Measurements from ENCODE around the gene RNF208.

RNF208 gene

DNA sequence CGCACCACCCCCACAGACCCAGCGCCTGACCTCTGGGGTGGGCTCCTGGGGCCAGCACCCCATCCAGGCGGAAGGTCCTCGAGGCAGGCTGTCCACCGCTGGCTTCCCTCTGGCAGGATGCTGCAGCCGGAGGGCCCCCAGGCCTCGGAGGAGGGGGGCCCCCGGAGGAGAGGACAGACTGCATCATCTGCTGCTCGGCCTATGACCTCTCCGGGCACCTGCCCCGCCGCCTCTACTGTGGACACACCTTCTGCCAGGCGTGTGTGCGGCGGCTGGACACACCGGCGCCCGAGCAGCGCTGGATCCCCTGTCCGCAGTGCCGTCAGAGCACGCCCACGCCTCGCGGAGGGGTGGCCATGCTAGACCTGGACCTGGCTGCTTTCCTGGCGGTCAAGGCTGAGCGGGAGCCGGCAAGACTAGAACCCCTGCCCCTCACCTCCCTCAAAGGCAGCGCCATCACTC lies 6.5 kb upstream of the RNF208 start:
- peaks cover 6% of the 10 kb centered on the region for H3F3A ChIP-seq (ENCODE audit: control insufficient read depth, insufficient read depth)
- no peak overlapping the region for H3K4me2 ChIP-seq (ENCODE audit: low read length)
- no peak overlapping the region for H3K27ac ChIP-seq (ENCODE audit: low read depth, low read length)
- no peaks in the 10 kb centered on the region for H3K9me2 ChIP-seq (replicated peaks; ENCODE audit: control insufficient read depth, low read length)
- no peaks in the 10 kb centered on the region for H3K36me3 ChIP-seq (ENCODE audit: control insufficient read depth, low read length)
- no peak for TF ChIP-seq EZH2phosphoT487 (IDR thresholded peaks at IDR 0.05; ENCODE audit: borderline replicate concordance, low read length)
- TF ChIP-seq CTCF (IDR thresholded peaks at IDR 0.05; ENCODE audit: low read depth, low read length, poor library complexity, severe bottlenecking): no peak
- no peaks in the 10 kb centered on the region for H3K9me3 ChIP-seq (ENCODE audit: control insufficient read depth, insufficient read depth, low read length)
- H3K79me2 ChIP-seq (ENCODE audit: control insufficient read depth, low read length): peaks cover 5% of the 10 kb centered on the region
- no peaks in the 10 kb centered on the region for H4K20me1 ChIP-seq (ENCODE audit: control insufficient read depth, insufficient read depth, low read depth, low read length)
- no peak overlapping the region for H3K4me3 ChIP-seq (ENCODE audit: low read length)
- H3K27me3 ChIP-seq (ENCODE audit: control insufficient read depth, low read length): peaks cover 13% of the 10 kb centered on the region
- H3K4me1 ChIP-seq (ENCODE audit: control insufficient read depth, low read length): peaks cover 25% of the 10 kb centered on the region

DNA sequence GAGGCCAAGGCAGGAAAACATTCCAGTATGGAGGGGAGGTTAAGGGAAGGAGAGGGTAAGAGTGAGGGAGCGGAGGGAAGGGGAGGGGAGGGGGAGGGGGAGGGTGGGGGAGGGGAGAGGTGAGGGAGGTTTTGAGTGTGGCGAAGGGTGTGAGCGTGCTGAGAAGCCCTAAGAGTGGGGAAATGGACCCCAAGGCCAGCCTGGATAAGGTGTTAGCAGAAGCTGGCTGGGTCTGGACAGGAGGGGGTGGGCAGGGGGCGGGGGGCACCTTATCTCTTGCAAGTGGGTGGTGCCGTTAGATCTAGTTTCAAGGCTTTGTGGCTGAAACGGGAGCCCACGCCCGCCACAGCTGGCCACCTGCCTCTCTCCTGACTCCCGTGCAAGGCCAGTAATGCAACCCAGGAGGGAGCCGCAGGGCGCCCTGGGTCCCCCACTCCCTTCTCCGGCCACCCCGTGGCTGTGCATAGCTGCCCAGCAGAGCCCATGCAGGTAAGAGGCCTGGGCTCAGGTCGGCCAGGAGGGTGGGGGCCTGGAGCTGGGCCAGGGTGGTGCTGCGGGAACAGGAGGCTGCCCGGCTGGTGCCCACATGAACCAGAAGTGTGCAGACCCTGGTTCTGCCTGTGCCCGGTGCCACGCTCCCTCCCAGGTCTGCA lies 5.9 kb upstream of the RNF208 start:
- no peaks in the 10 kb centered on the region for H3K9me3 ChIP-seq (ENCODE audit: control insufficient read depth, insufficient read depth, low read length)
- H3K4me1 ChIP-seq (ENCODE audit: control insufficient read depth, low read length): peaks cover 28% of the 10 kb centered on the region
- H3K27me3 ChIP-seq (ENCODE audit: control insufficient read depth, low read length): peaks cover 13% of the 10 kb centered on the region
- no peaks in the 10 kb centered on the region for H3K9me2 ChIP-seq (replicated peaks; ENCODE audit: control insufficient read depth, low read length)
- H3K4me2 ChIP-seq (ENCODE audit: low read length): no peak overlapping the region
- TF ChIP-seq CTCF (IDR thresholded peaks at IDR 0.05; ENCODE audit: low read depth, low read length, poor library complexity, severe bottlenecking) (peak; percentile 2), EZH2phosphoT487 (IDR thresholded peaks at IDR 0.05; ENCODE audit: borderline replicate concordance, low read length) (no peak)
- H3F3A ChIP-seq (ENCODE audit: control insufficient read depth, insufficient read depth): peaks cover 6% of the 10 kb centered on the region
- no peak overlapping the region for H3K4me3 ChIP-seq (ENCODE audit: low read length)
- H3K79me2 ChIP-seq (ENCODE audit: control insufficient read depth, low read length): peaks cover 5% of the 10 kb centered on the region
- no peaks in the 10 kb centered on the region for H3K36me3 ChIP-seq (ENCODE audit: control insufficient read depth, low read length)
- H3K27ac ChIP-seq (ENCODE audit: low read depth, low read length): no peak overlapping the region
- no peaks in the 10 kb centered on the region for H4K20me1 ChIP-seq (ENCODE audit: control insufficient read depth, insufficient read depth, low read depth, low read length)

DNA sequence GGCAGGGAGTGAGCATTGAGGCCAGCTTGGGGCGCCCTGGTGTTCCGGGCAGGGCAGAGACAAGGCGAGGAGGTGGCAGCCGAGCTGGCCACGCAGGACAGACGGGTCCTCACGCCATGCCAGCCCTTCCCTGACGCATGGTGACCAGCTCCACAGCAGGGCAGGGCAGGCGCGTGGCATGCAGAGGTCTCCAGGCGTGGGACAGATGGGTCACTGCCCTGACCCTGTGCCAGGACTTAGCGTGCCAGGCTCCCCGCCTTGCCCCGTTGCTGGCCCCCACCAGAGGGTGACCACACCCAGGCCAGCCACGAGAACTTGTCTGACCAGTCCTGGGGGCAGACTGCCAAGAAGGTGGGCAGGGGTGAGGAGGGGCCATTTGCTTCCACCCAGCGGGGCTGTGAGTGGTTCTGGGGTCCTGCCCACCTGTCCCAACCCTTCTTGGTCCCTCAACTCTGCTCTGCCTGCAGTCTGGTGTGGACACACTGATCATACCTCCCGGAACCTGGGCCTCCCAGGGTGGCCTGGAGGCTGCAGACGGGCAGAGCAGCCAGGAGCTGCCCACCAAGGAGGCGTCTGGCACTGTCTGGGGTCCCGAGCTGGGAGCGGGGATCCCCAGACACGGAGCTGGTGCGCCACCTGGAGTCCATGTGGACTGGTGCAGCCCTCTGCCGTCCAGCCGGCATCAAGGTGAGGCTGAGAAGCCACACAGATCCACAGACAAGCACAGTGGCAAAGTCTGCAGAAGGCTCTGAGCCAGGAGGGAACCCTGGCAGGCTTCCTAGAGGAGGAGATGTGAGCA lies 5.2 kb upstream of the RNF208 start, which contains the start of gene RNF224:
RNF224 (plus strand) TSS at position 449 of the 799 bp plus-strand sequence. CDS start 834 bp downstream, outside the sequence.
- Histone ChIP-seq H3K4me1 (ENCODE audit: control insufficient read depth, low read length) (peaks cover 35% of the 10 kb centered on the region), H3K9me2 (replicated peaks; ENCODE audit: control insufficient read depth, low read length) (no peaks in the 10 kb centered on the region), H3K9me3 (ENCODE audit: control insufficient read depth, insufficient read depth, low read length) (no peaks in the 10 kb centered on the region), H3K79me2 (ENCODE audit: control insufficient read depth, low read length) (peaks cover 5% of the 10 kb centered on the region), H4K20me1 (ENCODE audit: control insufficient read depth, insufficient read depth, low read depth, low read length) (no peaks in the 10 kb centered on the region), H3K27ac (ENCODE audit: low read depth, low read length) (no peak within 1 kb of the TSS), H3F3A (ENCODE audit: control insufficient read depth, insufficient read depth) (peaks cover 6% of the 10 kb centered on the region), H3K4me2 (ENCODE audit: low read length) (0 out of 2 replicates have a peak within 1 kb of the TSS, but pooled peaks have one; percentile 3), H3K4me3 (ENCODE audit: low read length) (no peak within 1 kb of the TSS), H3K36me3 (ENCODE audit: control insufficient read depth, low read length) (no peaks in the 10 kb centered on the region), H3K27me3 (ENCODE audit: control insufficient read depth, low read length) (peaks cover 13% of the 10 kb centered on the region)
- TF ChIP-seq CTCF (IDR thresholded peaks at IDR 0.05; ENCODE audit: low read depth, low read length, poor library complexity, severe bottlenecking) (peak; percentile 98), EZH2phosphoT487 (IDR thresholded peaks at IDR 0.05; ENCODE audit: borderline replicate concordance, low read length) (no peak)

All from DOHH2 (cell line).